Cardiac ventricle fibroblast (primary cell): Measurements from ENCODE around the gene CDRT15. TPM values are rescaled to one million over a fixed set of nuclear protein-coding genes. Genes with fewer than 3 reads are reported as not detected.

Source experiments
- total RNA-seq: library from RNA; depleted of rRNA; stranded (reverse); fragments of >200 nt; gene quantifications from 2 replicates; pipeline ENCODE4 v1.2.3, GENCODE V29; 2015

CDRT15 gene
- not detected in 2 replicates for total RNA-seq

GRCh38 chr17:14236762-14237161 is at the start of gene CDRT15:
TSS of gene CDRT15 (minus strand) at chr17:14236862. CDS start at chr17:14236833, 29 bp downstream.

Other genes starting within 250 kb of the CDRT15 start
- 9.5 and 12.0 TPM in 2 replicates for gene COX10, start 167.4 kb downstream of the CDRT15 start, total RNA-seq
- 5.4 and 6.8 TPM in 2 replicates for gene HS3ST3B1, start 64.2 kb upstream of the CDRT15 start, total RNA-seq